ENCODE measurements around the gene RUNX2.

GRCh38 chr6:45568626-45569025 is 240.5 kb downstream of the RUNX2 start:
- no peak for TF ChIP-seq MAX (IDR thresholded peaks at IDR 0.05)
- no peak for TF ChIP-seq RXRA (IDR thresholded peaks at IDR 0.05)

Data from liver (tissue), 2 donors.